ENCODE results near the gene TIPRL. TPM values are rescaled to one million over a fixed set of nuclear protein-coding genes. Genes with fewer than 3 reads are reported as not detected.

The TIPRL gene
- polyA plus RNA-seq, 2 of the 4 experiments (the other 2 are of a cell fraction): 31.6 to 70.7 TPM

DNA sequence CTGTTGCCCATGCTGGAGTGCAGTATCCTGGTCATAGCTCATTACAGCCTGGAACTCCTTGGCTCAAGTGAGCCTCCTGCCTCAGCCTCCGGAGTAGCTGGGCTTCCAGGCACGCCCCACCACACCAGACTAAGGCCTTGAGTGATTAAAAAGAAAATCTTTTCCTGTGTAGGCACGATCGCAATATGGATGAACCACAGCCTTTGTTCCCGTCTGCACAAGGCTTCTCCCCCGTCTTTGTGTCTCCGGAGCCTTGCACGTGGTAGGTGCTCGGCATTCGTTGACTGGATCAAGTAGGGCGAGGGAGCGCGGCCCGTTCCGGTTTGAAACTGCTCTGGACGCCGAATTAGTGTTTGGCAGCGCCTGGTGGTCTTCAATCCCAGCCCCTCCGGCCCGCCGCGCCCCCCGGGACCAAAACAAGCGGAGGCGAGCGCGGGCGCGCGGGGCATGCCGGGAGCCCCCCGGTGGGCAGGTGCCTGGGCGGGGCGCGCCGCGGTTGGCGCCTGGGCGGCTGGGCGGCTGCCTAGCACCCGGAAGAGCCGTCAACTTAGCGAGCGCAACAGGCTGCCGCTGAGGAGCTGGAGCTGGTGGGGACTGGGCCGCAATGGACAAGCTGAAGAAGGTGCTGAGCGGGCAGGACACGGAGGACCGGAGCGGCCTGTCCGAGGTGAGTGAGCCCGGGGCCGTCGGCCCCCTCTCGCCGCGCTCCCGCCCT, 46.9 kb downstream of the TIPRL start, which contains the start of gene SFT2D2 (continued):
- TF ChIP-seq ZSCAN20 (CRISPR knock-in tag; IDR thresholded peaks at IDR 0.05): peak; percentile 87
- TF ChIP-seq HOXB13 (CRISPR knock-in tag; IDR thresholded peaks at IDR 0.05; ENCODE audit: low read depth): peak; percentile 99
- TF ChIP-seq CHD4 (IDR thresholded peaks at IDR 0.05; ENCODE audit: borderline replicate concordance): no peak
- no peak for TF ChIP-seq ESRRA (IDR thresholded peaks at IDR 0.05; ENCODE audit: borderline replicate concordance, low read length)
- TF ChIP-seq NFE2L2 (conservative IDR thresholded peaks at IDR 0.05; ENCODE audit: low read length): no peak
- peak; percentile 71 to 94; a peak in 3 of 5 replicates for TF ChIP-seq JUN (IDR thresholded peaks at IDR 0.05)
- TF ChIP-seq RARB (CRISPR knock-in tag; IDR thresholded peaks at IDR 0.05): no peak
- TF ChIP-seq EHMT2 (IDR thresholded peaks at IDR 0.05; ENCODE audit: low read depth): no peak
- no peak for TF ChIP-seq BHLHE40 (IDR thresholded peaks at IDR 0.05; ENCODE audit: low read depth, low read length)
- no peak for TF ChIP-seq RCOR1 (IDR thresholded peaks at IDR 0.05; ENCODE audit: low read depth, low read length)
- no peak; the same call in none of the 2 replicates for TF ChIP-seq EHF (CRISPR knock-in tag; IDR thresholded peaks at IDR 0.05)
- TF ChIP-seq, protein P1, sequence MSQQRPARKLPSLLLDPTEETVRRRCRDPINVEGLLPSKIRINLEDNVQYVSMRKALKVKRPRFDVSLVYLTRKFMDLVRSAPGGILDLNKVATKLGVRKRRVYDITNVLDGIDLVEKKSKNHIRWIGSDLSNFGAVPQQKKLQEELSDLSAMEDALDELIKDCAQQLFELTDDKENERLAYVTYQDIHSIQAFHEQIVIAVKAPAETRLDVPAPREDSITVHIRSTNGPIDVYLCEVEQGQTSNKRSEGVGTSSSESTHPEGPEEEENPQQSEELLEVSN (IDR thresholded peaks at IDR 0.05; ENCODE audit: borderline replicate concordance, low read depth): peak; percentile 95
- TF ChIP-seq KDM5A (IDR thresholded peaks at IDR 0.05): no peak
- no peak for TF ChIP-seq CBX8 (IDR thresholded peaks at IDR 0.05)
- no peak for TF ChIP-seq SMC3 (IDR thresholded peaks at IDR 0.05)
- TF ChIP-seq POLR2AphosphoS2 (conservative IDR thresholded peaks at IDR 0.05; ENCODE audit: low read length): no peak
- TF ChIP-seq, protein P2, sequence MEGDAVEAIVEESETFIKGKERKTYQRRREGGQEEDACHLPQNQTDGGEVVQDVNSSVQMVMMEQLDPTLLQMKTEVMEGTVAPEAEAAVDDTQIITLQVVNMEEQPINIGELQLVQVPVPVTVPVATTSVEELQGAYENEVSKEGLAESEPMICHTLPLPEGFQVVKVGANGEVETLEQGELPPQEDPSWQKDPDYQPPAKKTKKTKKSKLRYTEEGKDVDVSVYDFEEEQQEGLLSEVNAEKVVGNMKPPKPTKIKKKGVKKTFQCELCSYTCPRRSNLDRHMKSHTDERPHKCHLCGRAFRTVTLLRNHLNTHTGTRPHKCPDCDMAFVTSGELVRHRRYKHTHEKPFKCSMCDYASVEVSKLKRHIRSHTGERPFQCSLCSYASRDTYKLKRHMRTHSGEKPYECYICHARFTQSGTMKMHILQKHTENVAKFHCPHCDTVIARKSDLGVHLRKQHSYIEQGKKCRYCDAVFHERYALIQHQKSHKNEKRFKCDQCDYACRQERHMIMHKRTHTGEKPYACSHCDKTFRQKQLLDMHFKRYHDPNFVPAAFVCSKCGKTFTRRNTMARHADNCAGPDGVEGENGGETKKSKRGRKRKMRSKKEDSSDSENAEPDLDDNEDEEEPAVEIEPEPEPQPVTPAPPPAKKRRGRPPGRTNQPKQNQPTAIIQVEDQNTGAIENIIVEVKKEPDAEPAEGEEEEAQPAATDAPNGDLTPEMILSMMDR (IDR thresholded peaks at IDR 0.05): no peak
- TF ChIP-seq HOXB5 (CRISPR knock-in tag; IDR thresholded peaks at IDR 0.05): peak; percentile 98
- TF ChIP-seq, protein P3, sequence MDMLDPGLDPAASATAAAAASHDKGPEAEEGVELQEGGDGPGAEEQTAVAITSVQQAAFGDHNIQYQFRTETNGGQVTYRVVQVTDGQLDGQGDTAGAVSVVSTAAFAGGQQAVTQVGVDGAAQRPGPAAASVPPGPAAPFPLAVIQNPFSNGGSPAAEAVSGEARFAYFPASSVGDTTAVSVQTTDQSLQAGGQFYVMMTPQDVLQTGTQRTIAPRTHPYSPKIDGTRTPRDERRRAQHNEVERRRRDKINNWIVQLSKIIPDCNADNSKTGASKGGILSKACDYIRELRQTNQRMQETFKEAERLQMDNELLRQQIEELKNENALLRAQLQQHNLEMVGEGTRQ (IDR thresholded peaks at IDR 0.05): no peak; the same call in 1 of the 2 replicates
- no peak for TF ChIP-seq RAD21 (conservative IDR thresholded peaks at IDR 0.05 in 1 of 2, IDR thresholded peaks at IDR 0.05 in 1 of 2)
- TF ChIP-seq, protein P4, sequence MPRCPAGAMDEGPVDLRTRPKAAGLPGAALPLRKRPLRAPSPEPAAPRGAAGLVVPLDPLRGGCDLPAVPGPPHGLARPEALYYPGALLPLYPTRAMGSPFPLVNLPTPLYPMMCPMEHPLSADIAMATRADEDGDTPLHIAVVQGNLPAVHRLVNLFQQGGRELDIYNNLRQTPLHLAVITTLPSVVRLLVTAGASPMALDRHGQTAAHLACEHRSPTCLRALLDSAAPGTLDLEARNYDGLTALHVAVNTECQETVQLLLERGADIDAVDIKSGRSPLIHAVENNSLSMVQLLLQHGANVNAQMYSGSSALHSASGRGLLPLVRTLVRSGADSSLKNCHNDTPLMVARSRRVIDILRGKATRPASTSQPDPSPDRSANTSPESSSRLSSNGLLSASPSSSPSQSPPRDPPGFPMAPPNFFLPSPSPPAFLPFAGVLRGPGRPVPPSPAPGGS (IDR thresholded peaks at IDR 0.05): peak; percentile 87; the same call in 2 of the 3 replicates
- TF ChIP-seq FOXS1 (CRISPR knock-in tag; IDR thresholded peaks at IDR 0.05): peak; percentile 86
- no peak for TF ChIP-seq GATA3 (IDR thresholded peaks at IDR 0.05; ENCODE audit: borderline replicate concordance)
- no peak for TF ChIP-seq CBX2 (IDR thresholded peaks at IDR 0.05; ENCODE audit: borderline replicate concordance, low read depth)
- TF ChIP-seq EP300 (IDR thresholded peaks at IDR 0.05): no peak
- no peak for TF ChIP-seq JUNB (IDR thresholded peaks at IDR 0.05)
- TF ChIP-seq, protein P5, sequence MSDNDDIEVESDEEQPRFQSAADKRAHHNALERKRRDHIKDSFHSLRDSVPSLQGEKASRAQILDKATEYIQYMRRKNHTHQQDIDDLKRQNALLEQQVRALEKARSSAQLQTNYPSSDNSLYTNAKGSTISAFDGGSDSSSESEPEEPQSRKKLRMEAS (IDR thresholded peaks at IDR 0.05): peak; percentile 99
- no peak for TF ChIP-seq HDAC2 (IDR thresholded peaks at IDR 0.05)
- peak; percentile 97 for TF ChIP-seq TP53 (CRISPR knock-in tag; IDR thresholded peaks at IDR 0.05)
- TF ChIP-seq FOSL2 (IDR thresholded peaks at IDR 0.05): no peak
- no peak for TF ChIP-seq FOSL2 (CRISPR knock-in tag; IDR thresholded peaks at IDR 0.05)
- TF ChIP-seq, protein P6, sequence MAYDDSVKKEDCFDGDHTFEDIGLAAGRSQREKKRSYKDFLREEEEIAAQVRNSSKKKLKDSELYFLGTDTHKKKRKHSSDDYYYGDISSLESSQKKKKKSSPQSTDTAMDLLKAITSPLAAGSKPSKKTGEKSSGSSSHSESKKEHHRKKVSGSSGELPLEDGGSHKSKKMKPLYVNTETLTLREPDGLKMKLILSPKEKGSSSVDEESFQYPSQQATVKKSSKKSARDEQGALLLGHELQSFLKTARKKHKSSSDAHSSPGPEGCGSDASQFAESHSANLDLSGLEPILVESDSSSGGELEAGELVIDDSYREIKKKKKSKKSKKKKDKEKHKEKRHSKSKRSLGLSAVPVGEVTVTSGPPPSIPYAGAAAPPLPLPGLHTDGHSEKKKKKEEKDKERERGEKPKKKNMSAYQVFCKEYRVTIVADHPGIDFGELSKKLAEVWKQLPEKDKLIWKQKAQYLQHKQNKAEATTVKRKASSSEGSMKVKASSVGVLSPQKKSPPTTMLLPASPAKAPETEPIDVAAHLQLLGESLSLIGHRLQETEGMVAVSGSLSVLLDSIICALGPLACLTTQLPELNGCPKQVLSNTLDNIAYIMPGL (CRISPR knock-in tag; IDR thresholded peaks at IDR 0.05; ENCODE audit: borderline replicate concordance): peak; percentile 95
- TF ChIP-seq SREBF2 (IDR thresholded peaks at IDR 0.05): no peak

Measured in A549 (cell line).